AML-193 (cell line): Measurements from ENCODE around the gene DDX31.
A peak's percentile ranks its signal among the peaks of the same experiment; 100 is the strongest.

Experiments used
- DNase-seq, 2 experiments: peaks; one replicate each; lab custom pipeline; 2025; lab: John Stamatoyannopoulos, UW

The DDX31 gene

GRCh38 chr9:132673355-132673754 lies 3.6 kb upstream of the DDX31 start:
- DNase-seq, result peak; percentile 33 to 52

- DNase-seq, result peak; percentile 3 to 15
Measured at GRCh38 chr9:132672413-132672690, 2.6 kb upstream of the DDX31 start.

GRCh38 chr9:132671620-132672412 lies 2.0 kb upstream of the DDX31 start:
- DNase-seq, result no peak

- no peak for DNase-seq
Measured at GRCh38 chr9:132670457-132671391, 941 bp upstream of the DDX31 start, which contains the start of gene GTF3C4. Gene GTF3C4, plus strand, starts transcription at chr9:132670464. Its CDS starts 135 bp downstream, at chr9:132670599.

GRCh38 chr9:132669319-132669697 lies 475 bp downstream of the DDX31 start:
- peak in 1 of 2 experiments; percentile 17 for DNase-seq

- DNase-seq, result peak in 1 of 2 experiments; percentile 1
Measured at GRCh38 chr9:132663851-132664250, 5.9 kb downstream of the DDX31 start.

- no peak for DNase-seq
Measured at GRCh38 chr9:132663117-132663516, 6.7 kb downstream of the DDX31 start.

GRCh38 chr9:132662152-132662945 lies 7.4 kb downstream of the DDX31 start:
- DNase-seq, result no peak

- DNase-seq, result no peak
Measured at GRCh38 chr9:132656299-132656698, 13.5 kb downstream of the DDX31 start.

- peak; percentile 29 to 34 for DNase-seq
Measured at GRCh38 chr9:132651259-132651658, 18.5 kb downstream of the DDX31 start.

- no peak for DNase-seq
Measured at GRCh38 chr9:132648685-132649084, 21.1 kb downstream of the DDX31 start.

- no peak for DNase-seq
Measured at GRCh38 chr9:132648283-132648682, 21.5 kb downstream of the DDX31 start.

- DNase-seq, result no peak
Measured at GRCh38 chr9:132647806-132648205, 22.0 kb downstream of the DDX31 start.

- DNase-seq, result no peak
Measured at GRCh38 chr9:132647355-132647754, 22.4 kb downstream of the DDX31 start.

GRCh38 chr9:132646726-132647125 lies 23.1 kb downstream of the DDX31 start:
- DNase-seq, result no peak

- no peak for DNase-seq
Measured at GRCh38 chr9:132645711-132646110, 24.1 kb downstream of the DDX31 start.

- DNase-seq, result no peak
Measured at GRCh38 chr9:132645306-132645705, 24.5 kb downstream of the DDX31 start.

GRCh38 chr9:132644251-132644650 lies 25.5 kb downstream of the DDX31 start:
- no peak for DNase-seq

GRCh38 chr9:132641216-132641615 lies 28.6 kb downstream of the DDX31 start:
- no peak for DNase-seq

- no peak for DNase-seq
Measured at GRCh38 chr9:132639322-132639721, 30.5 kb downstream of the DDX31 start.

GRCh38 chr9:132638240-132638639 lies 31.5 kb downstream of the DDX31 start:
- DNase-seq, result no peak

- DNase-seq, result no peak
Measured at GRCh38 chr9:132637801-132638200, 32.0 kb downstream of the DDX31 start.
